SK-N-SH (cell line): ENCODE results near the gene USPL1. TPM values are rescaled to one million over a fixed set of nuclear protein-coding genes. Genes with fewer than 3 reads are reported as not detected.

Experiments
- CTCF ChIA-PET: fragments of 300-600, 350-600 bp; formaldehyde crosslinking; extraction: SDS; loops from one replicate; lab custom pipeline; 2021; lab: Yijun Ruan, JAX
- POLR2A ChIA-PET: fragments of 350-600 bp; sonication (Branson Sonifier 250); formaldehyde crosslinking; extraction: SDS; loops from one replicate; lab custom pipeline; 2020; ENCODE audit warnings: antibody characterized with exemption, inconsistent platforms; lab: Yijun Ruan, JAX
- DNase-seq: peaks from one replicate; pipeline ENCODE4 v3.0.0; 2012
- H2AFZ ChIP-seq: fragments of 200-600 bp; sonication (generic); 2 replicates; pipeline ENCODE4 v1.8.1; 2016; ENCODE audit warnings: antibody characterized with exemption, mild to moderate bottlenecking, low read depth
- H3F3A ChIP-seq: fragments of 200-600 bp; sonication (generic); replicated peaks from 2 replicates; pipeline ENCODE3; 2016; ENCODE audit warnings: antibody characterized with exemption, mild to moderate bottlenecking; ENCODE audit not compliant: insufficient read depth
- H3K27ac ChIP-seq, 2 experiments: fragments of 200-500 bp in 1 of 2; fragments of 200-600 bp in 1 of 2; sonication (Bioruptor generic) in 1 of 2; sonication (generic), shearing (Covaris generic) in 1 of 2; 2 replicates each; pipeline versions ENCODE4 v1.5.1 to v1.6.1; 2014 to 2016; ENCODE audit warnings: low read depth in 2 of 2, inconsistent platforms in 1 of 2, low read length in 1 of 2, mild to moderate bottlenecking in 1 of 2, mixed read lengths in 1 of 2
- H3K27me3 ChIP-seq: fragments of 200-600 bp; sonication (generic), shearing (Covaris generic); 2 replicates; pipeline ENCODE4 v1.6.1; 2016; ENCODE audit warnings: mixed run types; ENCODE audit not compliant: insufficient read depth
- H3K36me3 ChIP-seq, 2 experiments: fragments of 200-500 bp in 1 of 2; fragments of 200-600 bp in 1 of 2; sonication (Bioruptor generic) in 1 of 2; sonication (generic) in 1 of 2; replicated peaks in 1 of 2; 2 replicates each; pipeline versions ENCODE3 to v1.5.1; 2014 to 2016; ENCODE audit warnings: low read length in 1 of 2, mild to moderate bottlenecking in 1 of 2; ENCODE audit not compliant: insufficient read depth in 2 of 2, control insufficient read depth in 1 of 2
- H3K4me1 ChIP-seq, 2 experiments: fragments of 200-500 bp in 1 of 2; fragments of 200-600 bp in 1 of 2; sonication (Bioruptor generic) in 1 of 2; sonication (generic), shearing (Covaris generic) in 1 of 2; 2 replicates each; pipeline versions ENCODE4 v1.5.1 to v1.6.1; 2014 to 2016; ENCODE audit warnings: low read depth in 1 of 2, low read length in 1 of 2, mixed run types in 1 of 2; ENCODE audit not compliant: insufficient read depth in 2 of 2, control insufficient read depth in 1 of 2
- H3K4me2 ChIP-seq: fragments of 200-600 bp; sonication (generic), shearing (Covaris generic); 2 replicates; pipeline ENCODE4 v1.6.1; 2017; ENCODE audit warnings: mixed run types
- H3K4me3 ChIP-seq, 2 experiments: fragments of 200-500 bp in 1 of 2; fragments of 200-600 bp in 1 of 2; sonication (Bioruptor generic) in 1 of 2; sonication (generic), shearing (Covaris generic) in 1 of 2; 2 replicates each; pipeline versions ENCODE4 v1.5.1 to v1.8.1; 2014 to 2016; ENCODE audit warnings: low read depth in 2 of 2, inconsistent platforms in 1 of 2, low read length in 1 of 2, mild to moderate bottlenecking in 1 of 2, mixed read lengths in 1 of 2, moderate library complexity in 1 of 2
- H3K79me2 ChIP-seq: fragments of 200-600 bp; sonication (generic); 2 replicates; pipeline ENCODE4 v1.8.1; 2017; ENCODE audit warnings: mild to moderate bottlenecking; ENCODE audit not compliant: insufficient read depth
- H3K9ac ChIP-seq: fragments of 200-600 bp; sonication (generic); 2 replicates; pipeline ENCODE4 v1.6.1; 2017; ENCODE audit warnings: mixed run types
- H3K9me2 ChIP-seq: fragments of 200-600 bp; sonication (generic); 2 replicates; pipeline ENCODE4 v1.6.1; 2017; ENCODE audit warnings: mixed run types
- H3K9me3 ChIP-seq: fragments of 200-600 bp; sonication (generic); 2 replicates; pipeline ENCODE4 v1.6.1; 2017; ENCODE audit warnings: mixed run types, mild to moderate bottlenecking, moderate library complexity
- H4K20me1 ChIP-seq: fragments of 200-600 bp; sonication (generic); 2 replicates; pipeline ENCODE4 v1.6.1; 2017; ENCODE audit warnings: mild to moderate bottlenecking, mixed run types; ENCODE audit not compliant: insufficient read depth
- CTCF ChIP-seq: fragments of 200-600 bp; sonication (generic); IDR thresholded peaks from 2 replicates; pipeline ENCODE4 v1.6.1; 2017; ENCODE audit warnings: antibody characterized with exemption, mild to moderate bottlenecking, moderate library complexity
- ELF1 ChIP-seq: IDR thresholded peaks from 2 replicates; pipeline ENCODE4 v1.4.0; 2012
- FOSL2 ChIP-seq: IDR thresholded peaks from 2 replicates; pipeline ENCODE4 v1.4.0; 2012; ENCODE audit warnings: low read depth, mild to moderate bottlenecking, moderate library complexity, borderline replicate concordance
- GABPA ChIP-seq: IDR thresholded peaks from 2 replicates; pipeline ENCODE4 v1.4.0; 2012; ENCODE audit warnings: low read depth, mild to moderate bottlenecking
- GATA2 ChIP-seq: sonication (generic); formaldehyde crosslinking; IDR thresholded peaks from 2 replicates; pipeline ENCODE4 v1.5.0; 2020; ENCODE audit warnings: mild to moderate bottlenecking, missing genetic modification reagents
- IRF3 ChIP-seq: fragments of 150-350 bp; IDR thresholded peaks from 2 replicates; pipeline ENCODE4 v1.6.1; 2016; ENCODE audit warnings: mild to moderate bottlenecking, low read depth, low read length
- MEF2A ChIP-seq: IDR thresholded peaks from 2 replicates; pipeline ENCODE4 v1.4.0; 2012; ENCODE audit warnings: low read depth, borderline replicate concordance
- MXI1 ChIP-seq: IDR thresholded peaks from 2 replicates; pipeline ENCODE4 v1.6.1; 2012; ENCODE audit warnings: mild to moderate bottlenecking, low read depth, low read length, improper control_type of control experiment
- NFIC ChIP-seq: IDR thresholded peaks from 2 replicates; pipeline ENCODE4 v1.4.0; 2012; ENCODE audit warnings: borderline replicate concordance
- NRF1 ChIP-seq: IDR thresholded peaks from 2 replicates; pipeline ENCODE4 v1.6.1; 2012; ENCODE audit warnings: low read depth, mild to moderate bottlenecking, low read length
- PBX3 ChIP-seq: IDR thresholded peaks from 2 replicates; pipeline ENCODE4; 2012
- POLR2AphosphoS5 ChIP-seq: IDR thresholded peaks from 2 replicates; pipeline ENCODE4 v1.6.1; 2012; ENCODE audit warnings: low read depth, low read length
- RCOR1 ChIP-seq: fragments of 150-350 bp; IDR thresholded peaks from 2 replicates; pipeline ENCODE4 v1.6.1; 2017; ENCODE audit warnings: antibody characterized with exemption, low read length
- REST ChIP-seq: IDR thresholded peaks from 2 replicates; pipeline ENCODE4 v1.6.1; 2012; ENCODE audit warnings: mild to moderate bottlenecking, low read depth, low read length, moderate library complexity
- RXRA ChIP-seq: IDR thresholded peaks from 2 replicates; pipeline ENCODE4 v1.4.0; 2012; ENCODE audit warnings: low read depth, mild to moderate bottlenecking, borderline replicate concordance
- TAF1 ChIP-seq: IDR thresholded peaks from 2 replicates; pipeline ENCODE4 v1.6.1; 2012; ENCODE audit warnings: low read depth, mild to moderate bottlenecking, low read length, moderate library complexity, borderline replicate concordance
- TCF12 ChIP-seq: IDR thresholded peaks from 2 replicates; pipeline ENCODE4 v1.4.0; 2012
- USF2 ChIP-seq: fragments of 150-350 bp; IDR thresholded peaks from 2 replicates; pipeline ENCODE4 v1.6.1; 2017; ENCODE audit warnings: antibody characterized with exemption, low read length, low read depth, borderline replicate concordance
- WGBS: methylation state at CpG from one replicate; pipeline ENCODE4 v1.1.6; 2017; ENCODE audit warnings: low lambda C conversion rate; 5-methylcytosine and 5-hydroxymethylcytosine counted together
- polyA plus RNA-seq, 3 experiments: library from polyadenylated mRNA; depleted of rRNA; stranded (reverse); fragments of >200 nt; gene quantifications; 2 replicates each; pipeline ENCODE4 v1.2.3, GENCODE V29; 2012

USPL1 gene
- polyA plus RNA-seq, 1 of the 3 experiments (the other 2 are of a cell fraction), result 6.4 TPM

- TF ChIP-seq USF2, result no peak
- peak; percentile 13; the same call in 1 of the 2 replicates for TF ChIP-seq TAF1
- TF ChIP-seq GATA2 (CRISPR knock-in tag), result no peak
- no peak; the same call in 1 of the 2 replicates for TF ChIP-seq PBX3
- TF ChIP-seq TCF12, result 0 out of 2 replicates have a peak, but pooled peaks have one; percentile 5
- TF ChIP-seq POLR2AphosphoS5, result no peak
- no peak for TF ChIP-seq NRF1
- no peak for TF ChIP-seq MEF2A
- 0 out of 2 replicates have a peak, but pooled peaks have one; percentile 26 for TF ChIP-seq REST
- peak; percentile 17; the same call in 1 of the 2 replicates for TF ChIP-seq RCOR1
- TF ChIP-seq MXI1, result peak; percentile 44; the same call in 1 of the 2 replicates
- no peak for TF ChIP-seq IRF3
- no peak for TF ChIP-seq GABPA
Observed at GRCh38 chr13:30673669-30674521, 56.2 kb downstream of the USPL1 start (continued).

GRCh38 chr13:30675717-30676116, 58.0 kb downstream of the USPL1 start:
- 98% methylated on average over 3 of the region's 3 CpGs for WGBS
- ChIA-PET POLR2A (interaction anchor here (0.7 kb wide), 1 partner anchor 507 kb away, joined by 3 read pairs; no protein-coding TSS in a partner anchor), CTCF (interaction anchor here (0.6 to 1.9 kb wide), 7 partner anchors 49 to 371 kb away, joined by 3 to 5 read pairs (median 3); no protein-coding TSS in a partner anchor)
- DNase-seq, result no peak
- Histone ChIP-seq H3K79me2 (no peaks in the 10 kb centered on the region), H3K36me3 (no peaks in the 10 kb centered on the region), H3K9ac (no peak overlapping the region), H3K27me3 (no peaks in the 10 kb centered on the region), H3K9me3 (no peaks in the 10 kb centered on the region), H3K4me1 (peaks cover 0 to 6% of the 10 kb centered on the region in 2 experiments; a peak in 1 of 4 replicates), H3K9me2 (no peaks in the 10 kb centered on the region), H3K4me3 (no peak overlapping the region), H3K4me2 (no peak overlapping the region), H4K20me1 (no peaks in the 10 kb centered on the region), H2AFZ (no peak overlapping the region), H3F3A (peaks cover 5% of the 10 kb centered on the region), H3K27ac (no peak overlapping the region)
- TF ChIP-seq CTCF, result no peak
- no peak for TF ChIP-seq GATA2 (CRISPR knock-in tag)
- no peak for TF ChIP-seq PBX3
- no peak for TF ChIP-seq RXRA
- TF ChIP-seq NFIC, result no peak
- TF ChIP-seq ELF1, result no peak
- no peak for TF ChIP-seq TCF12
- TF ChIP-seq POLR2AphosphoS5, result no peak
- no peak for TF ChIP-seq FOSL2
- TF ChIP-seq IRF3, result no peak
